ENCODE measurements around the gene FAXDC2. TPM values are rescaled to one million over a fixed set of nuclear protein-coding genes. Genes with fewer than 3 reads are reported as not detected.
A peak's percentile ranks its signal among the peaks of the same experiment; 100 is the strongest.

The FAXDC2 gene, protein sequence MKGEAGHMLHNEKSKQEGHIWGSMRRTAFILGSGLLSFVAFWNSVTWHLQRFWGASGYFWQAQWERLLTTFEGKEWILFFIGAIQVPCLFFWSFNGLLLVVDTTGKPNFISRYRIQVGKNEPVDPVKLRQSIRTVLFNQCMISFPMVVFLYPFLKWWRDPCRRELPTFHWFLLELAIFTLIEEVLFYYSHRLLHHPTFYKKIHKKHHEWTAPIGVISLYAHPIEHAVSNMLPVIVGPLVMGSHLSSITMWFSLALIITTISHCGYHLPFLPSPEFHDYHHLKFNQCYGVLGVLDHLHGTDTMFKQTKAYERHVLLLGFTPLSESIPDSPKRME
- 7.5 TPM for polyA plus RNA-seq (2013, experiment 1 of 2)
- polyA plus RNA-seq (2013, experiment 2 of 2), result 7.9 TPM

DNA sequence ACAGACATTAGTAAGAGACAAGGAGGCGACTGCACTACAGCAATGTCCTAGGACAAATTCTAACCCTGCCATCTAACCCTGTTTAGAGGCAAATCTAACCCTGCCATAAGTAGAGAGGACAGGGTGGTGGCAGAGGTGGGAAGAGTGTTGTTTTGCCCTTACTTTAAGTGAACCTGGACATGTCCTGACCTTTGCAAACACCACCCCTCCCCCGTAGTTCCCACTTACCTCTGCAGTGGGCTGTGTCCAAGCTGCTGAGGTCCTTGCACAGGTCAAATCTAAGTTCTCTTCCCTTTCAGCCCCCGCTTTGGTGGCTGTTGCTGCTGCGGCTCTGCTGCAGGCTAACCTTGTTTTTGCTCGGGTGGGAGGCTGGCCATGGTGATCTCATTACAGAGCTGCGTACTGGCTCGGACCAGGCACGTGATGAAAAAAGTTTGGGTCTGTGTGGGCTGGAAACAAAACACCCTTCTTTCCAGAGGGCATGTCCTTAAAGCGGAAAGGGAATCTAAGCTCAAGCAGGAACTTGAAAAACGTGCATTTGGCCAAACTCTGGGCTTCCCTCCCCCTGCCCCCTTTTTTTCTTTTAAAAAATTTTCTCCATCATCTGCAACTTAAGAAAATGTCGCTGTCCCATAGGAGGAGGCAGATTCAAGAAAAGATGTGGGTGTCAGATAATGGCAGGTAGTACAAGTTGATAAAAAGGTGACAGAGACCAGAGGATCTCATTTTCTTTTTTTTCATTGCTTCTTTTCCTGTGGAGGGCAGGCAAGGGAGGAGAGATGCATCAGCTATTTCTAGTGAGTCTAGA is at the start of gene FAXDC2:
Gene FAXDC2, minus strand, starts transcription at position 349 of the 808 bp plus-strand sequence. CDS start 12,425 bp downstream, outside the sequence.
- Histone ChIP-seq H3K4ac (ENCODE audit: low read depth in 1 of 2, low read length in 2 of 2) (peak within 1 kb of the TSS in 1 of 2 experiments; percentile 39), H2AK5ac (ENCODE audit: low read length, severe bottlenecking) (no peak within 1 kb of the TSS), H3K36me3 (ENCODE audit: control insufficient read depth in 1 of 2, insufficient read depth in 2 of 2, low read depth in 1 of 2, low read length in 2 of 2) (peaks cover 0 to 14% of the 10 kb centered on the region in 2 experiments), H2AFZ (ENCODE audit: low read depth, low read length) (no peak within 1 kb of the TSS), H3K23ac (ENCODE audit: low read length in 2 of 2) (no peak within 1 kb of the TSS), H2BK15ac (ENCODE audit: low read depth, poor library complexity, severe bottlenecking) (no peak within 1 kb of the TSS), H3K9me3 (ENCODE audit: control insufficient read depth, low read length) (no peaks in the 10 kb centered on the region), H3K4me1 (ENCODE audit: control insufficient read depth, insufficient read depth, low read depth, low read length) (peaks cover 3% of the 10 kb centered on the region), H3K27me3 (ENCODE audit: control insufficient read depth in 1 of 2, insufficient read depth in 1 of 2, low read length in 2 of 2) (no peaks in the 10 kb centered on the region), H2BK120ac (ENCODE audit: low read depth, low read length) (no peak within 1 kb of the TSS), H4K91ac (ENCODE audit: low read length) (peak within 1 kb of the TSS; percentile 14), H3K4me3 (ENCODE audit: insufficient read depth in 1 of 2, low read depth in 1 of 2, low read length in 2 of 2) (peak within 1 kb of the TSS; percentile 52 to 85), H3K79me1 (replicated peaks; ENCODE audit: low read length, poor library complexity, severe bottlenecking) (no peaks in the 10 kb centered on the region), H2BK12ac (ENCODE audit: low read length in 2 of 2) (peak within 1 kb of the TSS; percentile 20 to 24), H3K9ac (ENCODE audit: low read length) (peak within 1 kb of the TSS; percentile 91), H4K8ac (ENCODE audit: low read length) (peak within 1 kb of the TSS; percentile 61), H3K14ac (ENCODE audit: low read length in 2 of 2) (no peak within 1 kb of the TSS), H2BK5ac (ENCODE audit: low read depth, low read length, poor library complexity, severe bottlenecking) (no peak within 1 kb of the TSS), H3K18ac (ENCODE audit: low read depth in 1 of 2, low read length in 2 of 2) (peak within 1 kb of the TSS; percentile 40 to 44), H3K27ac (ENCODE audit: low read length, poor library complexity, severe bottlenecking) (peak within 1 kb of the TSS; percentile 31), H3K4me2 (ENCODE audit: low read length, poor library complexity, severe bottlenecking) (peak within 1 kb of the TSS; percentile 60)
- 5% methylated on average over 9 of the region's 11 CpGs for WGBS
- DNase-seq, result peak; percentile 79

DNA sequence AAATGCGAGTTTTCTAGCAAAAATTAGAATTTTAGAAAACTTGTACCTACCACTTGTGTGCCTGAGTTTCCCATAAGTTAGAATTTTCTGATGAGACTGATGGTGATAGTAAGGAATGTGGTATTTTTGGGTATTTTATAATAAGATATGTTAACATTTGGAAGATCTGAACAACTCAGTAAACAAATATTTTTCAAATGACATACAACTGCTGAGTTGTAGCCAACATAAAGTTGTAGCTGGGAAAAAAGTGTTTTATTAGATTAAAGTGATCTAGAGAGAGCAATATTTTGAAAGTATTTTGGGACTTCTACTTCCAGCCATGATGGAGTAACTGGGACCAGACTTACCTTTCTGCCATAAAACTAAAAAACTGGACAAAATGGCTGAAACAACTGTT is 49.7 kb upstream of the FAXDC2 start:
- Histone ChIP-seq H3K9ac (ENCODE audit: low read length) (no peak overlapping the region), H3K4me3 (ENCODE audit: insufficient read depth in 1 of 2, low read depth in 1 of 2, low read length in 2 of 2) (no peak overlapping the region), H2AFZ (ENCODE audit: low read depth, low read length) (no peak overlapping the region), H2BK5ac (ENCODE audit: low read depth, low read length, poor library complexity, severe bottlenecking) (no peak overlapping the region), H4K8ac (ENCODE audit: low read length) (no peak overlapping the region), H2BK12ac (ENCODE audit: low read length in 2 of 2) (no peak overlapping the region), H3K4me1 (ENCODE audit: control insufficient read depth, insufficient read depth, low read depth, low read length) (peaks cover 1% of the 10 kb centered on the region), H2AK5ac (ENCODE audit: low read length, severe bottlenecking) (no peak overlapping the region), H3K27me3 (ENCODE audit: control insufficient read depth in 1 of 2, insufficient read depth in 1 of 2, low read length in 2 of 2) (no peaks in the 10 kb centered on the region), H3K27ac (ENCODE audit: low read length, poor library complexity, severe bottlenecking) (no peak overlapping the region), H3K4ac (ENCODE audit: low read depth in 1 of 2, low read length in 2 of 2) (no peak overlapping the region), H3K18ac (ENCODE audit: low read depth in 1 of 2, low read length in 2 of 2) (no peak overlapping the region), H3K4me2 (ENCODE audit: low read length, poor library complexity, severe bottlenecking) (no peak overlapping the region), H2BK120ac (ENCODE audit: low read depth, low read length) (no peak overlapping the region), H3K36me3 (ENCODE audit: control insufficient read depth in 1 of 2, insufficient read depth in 2 of 2, low read depth in 1 of 2, low read length in 2 of 2) (peaks cover 16 to 90% of the 10 kb centered on the region in 2 experiments), H3K23ac (ENCODE audit: low read length in 2 of 2) (no peak overlapping the region), H3K9me3 (ENCODE audit: control insufficient read depth, low read length) (no peaks in the 10 kb centered on the region), H2BK15ac (ENCODE audit: low read depth, poor library complexity, severe bottlenecking) (no peak overlapping the region), H3K79me1 (replicated peaks; ENCODE audit: low read length, poor library complexity, severe bottlenecking) (peaks cover 2% of the 10 kb centered on the region), H3K14ac (ENCODE audit: low read length in 2 of 2) (no peak overlapping the region), H4K91ac (ENCODE audit: low read length) (no peak overlapping the region)
- WGBS, result no CpG with 5 or more reads among the region's 1 CpG
- DNase-seq, result no peak

DNA sequence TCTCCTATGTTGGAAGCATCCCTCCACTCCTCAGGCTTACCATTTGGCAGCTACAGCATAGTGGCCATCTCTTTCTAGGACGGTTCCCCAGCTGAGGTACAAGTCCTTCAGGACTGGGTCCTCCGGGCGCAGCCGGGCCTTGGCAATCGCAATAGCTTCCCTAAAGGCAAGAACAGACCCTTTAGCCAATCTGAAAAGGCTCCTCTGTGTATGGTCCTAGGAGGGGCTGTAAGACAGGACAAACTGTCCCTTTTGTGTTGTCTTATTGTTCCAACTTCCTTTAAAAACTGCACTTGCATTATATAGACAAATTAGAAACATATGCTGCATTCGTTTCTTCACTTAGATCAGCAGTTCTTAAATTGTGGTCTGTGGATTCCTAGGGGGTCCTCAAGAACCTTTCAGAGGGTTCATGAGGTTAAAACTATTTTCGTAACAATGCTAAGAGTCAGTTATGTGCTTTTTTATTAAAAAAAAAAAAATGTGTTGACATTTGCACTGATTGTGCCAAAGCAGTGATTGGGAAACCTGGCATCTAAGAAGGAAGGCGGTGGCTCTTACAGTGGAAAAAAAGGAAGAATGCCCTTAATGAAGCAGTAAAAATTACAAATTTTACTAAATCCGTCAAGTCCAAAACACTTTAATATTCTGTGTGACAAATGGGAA is 48.9 kb upstream of the FAXDC2 start:
- Histone ChIP-seq H3K4me3 (ENCODE audit: insufficient read depth in 1 of 2, low read depth in 1 of 2, low read length in 2 of 2) (no peak overlapping the region), H4K8ac (ENCODE audit: low read length) (no peak overlapping the region), H3K4me1 (ENCODE audit: control insufficient read depth, insufficient read depth, low read depth, low read length) (peaks cover 1% of the 10 kb centered on the region), H2AFZ (ENCODE audit: low read depth, low read length) (no peak overlapping the region), H3K14ac (ENCODE audit: low read length in 2 of 2) (no peak overlapping the region), H2AK5ac (ENCODE audit: low read length, severe bottlenecking) (no peak overlapping the region), H3K27me3 (ENCODE audit: control insufficient read depth in 1 of 2, insufficient read depth in 1 of 2, low read length in 2 of 2) (no peaks in the 10 kb centered on the region), H3K4ac (ENCODE audit: low read depth in 1 of 2, low read length in 2 of 2) (no peak overlapping the region), H3K4me2 (ENCODE audit: low read length, poor library complexity, severe bottlenecking) (no peak overlapping the region), H2BK5ac (ENCODE audit: low read depth, low read length, poor library complexity, severe bottlenecking) (no peak overlapping the region), H3K79me1 (replicated peaks; ENCODE audit: low read length, poor library complexity, severe bottlenecking) (peaks cover 2% of the 10 kb centered on the region), H3K9ac (ENCODE audit: low read length) (peak overlapping the region; percentile 8), H2BK15ac (ENCODE audit: low read depth, poor library complexity, severe bottlenecking) (no peak overlapping the region), H4K91ac (ENCODE audit: low read length) (no peak overlapping the region), H3K23ac (ENCODE audit: low read length in 2 of 2) (no peak overlapping the region), H2BK12ac (ENCODE audit: low read length in 2 of 2) (no peak overlapping the region), H3K27ac (ENCODE audit: low read length, poor library complexity, severe bottlenecking) (no peak overlapping the region), H3K9me3 (ENCODE audit: control insufficient read depth, low read length) (no peaks in the 10 kb centered on the region), H3K36me3 (ENCODE audit: control insufficient read depth in 1 of 2, insufficient read depth in 2 of 2, low read depth in 1 of 2, low read length in 2 of 2) (peaks cover 17 to 88% of the 10 kb centered on the region in 2 experiments), H2BK120ac (ENCODE audit: low read depth, low read length) (no peak overlapping the region), H3K18ac (ENCODE audit: low read depth in 1 of 2, low read length in 2 of 2) (no peak overlapping the region)
- 96% methylated on average over 7 of the region's 9 CpGs for WGBS
- no peak for DNase-seq
